ENCODE measurements around the gene LLGL2. TPM values are rescaled to one million over a fixed set of nuclear protein-coding genes. Genes with fewer than 3 reads are reported as not detected.

LLGL2 gene
- total and polyA plus RNA-seq, 2 experiments from 2014 or later, result 35.2 to 40.3 TPM

DNA sequence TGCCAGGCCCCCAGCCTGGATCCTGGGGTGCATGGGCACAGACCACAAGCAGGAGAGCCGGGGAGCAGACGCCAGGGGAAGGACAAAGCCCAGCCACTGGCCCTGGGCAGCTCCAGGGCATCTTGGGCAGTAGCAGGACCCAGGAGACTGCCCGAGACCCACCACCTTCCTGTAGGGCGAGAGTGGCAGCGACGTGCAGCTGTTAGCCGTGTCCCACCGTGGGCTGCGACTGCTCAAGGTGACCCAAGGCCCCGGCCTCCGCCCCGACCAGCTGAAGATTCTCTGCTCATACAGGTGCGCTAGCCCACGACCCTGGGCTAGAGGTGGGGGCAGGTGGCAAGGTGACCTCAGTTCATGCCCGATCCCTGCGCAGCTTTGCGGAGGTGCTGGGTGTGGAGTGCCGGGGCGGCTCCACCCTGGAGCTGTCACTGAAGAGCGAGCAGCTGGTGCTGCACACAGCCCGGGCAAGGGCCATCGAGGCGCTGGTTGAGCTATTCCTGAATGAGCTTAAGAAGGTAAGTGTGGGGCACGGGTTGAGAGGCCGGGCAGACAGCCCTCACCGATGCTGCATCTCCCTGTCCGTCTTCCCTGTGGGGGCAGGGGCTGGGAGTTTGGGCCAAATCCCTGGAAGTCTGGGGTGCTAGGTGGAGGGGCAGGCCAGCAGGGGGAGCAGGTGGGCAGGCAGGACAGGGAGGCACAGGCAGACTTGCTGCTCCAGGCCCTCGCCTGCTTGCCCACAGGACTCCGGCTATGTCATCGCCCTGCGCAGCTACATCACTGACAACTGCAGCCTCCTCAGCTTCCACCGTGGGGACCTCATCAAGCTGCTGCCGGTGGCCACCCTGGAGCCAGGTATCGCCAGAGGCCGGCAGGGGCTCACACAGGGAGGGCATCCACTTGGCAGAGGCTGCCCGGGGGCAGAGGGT, 94.3 kb downstream of the LLGL2 start:
- Histone ChIP-seq H3K4me3 (no peak overlapping the region), H3K27ac (no peak overlapping the region), H3K4me1 (ENCODE audit: low read depth) (no peaks in the 10 kb centered on the region), H3K27me3 (no peaks in the 10 kb centered on the region), H3K36me3 (no peaks in the 10 kb centered on the region), H3K9me3 (ENCODE audit: low read depth) (no peaks in the 10 kb centered on the region)
- peak; percentile 47 to 50 for DNase-seq (ENCODE audit: low read depth in 1 of 2, low spot score in 1 of 2)
- TF ChIP-seq CTCF (IDR thresholded peaks at IDR 0.05; ENCODE audit: low read depth, low read length), result peak; percentile 64

DNA sequence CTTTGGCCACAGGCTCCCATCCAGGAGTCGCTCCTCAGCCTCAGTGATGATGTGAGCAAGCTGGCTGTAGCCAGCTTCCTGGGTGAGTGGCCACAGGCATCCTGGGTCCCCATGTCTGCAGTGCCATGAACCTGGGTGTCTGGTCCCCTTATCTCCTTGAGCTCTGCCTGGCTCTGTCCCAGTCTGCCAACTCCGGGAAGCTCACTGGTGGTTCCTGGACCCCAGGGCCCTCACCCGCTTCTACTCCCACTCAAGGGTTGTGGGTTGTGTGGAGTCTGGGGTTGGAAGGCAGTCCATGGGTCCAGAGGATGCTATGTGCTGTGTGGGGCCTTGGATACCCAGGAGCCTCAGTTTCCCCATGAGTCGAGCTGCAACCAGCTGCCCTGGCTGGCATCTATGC, 96.0 kb downstream of the LLGL2 start:
- no peaks in the 10 kb centered on the region for H3K27me3 ChIP-seq
- H3K4me1 ChIP-seq (ENCODE audit: low read depth), result peaks cover 5% of the 10 kb centered on the region
- no peaks in the 10 kb centered on the region for H3K36me3 ChIP-seq
- no peak for DNase-seq (ENCODE audit: low read depth in 1 of 2, low spot score in 1 of 2)
- no peak overlapping the region for H3K27ac ChIP-seq
- no peak overlapping the region for H3K4me3 ChIP-seq
- no peak for TF ChIP-seq CTCF (IDR thresholded peaks at IDR 0.05; ENCODE audit: low read depth, low read length)
- H3K9me3 ChIP-seq (ENCODE audit: low read depth), result no peaks in the 10 kb centered on the region

DNA sequence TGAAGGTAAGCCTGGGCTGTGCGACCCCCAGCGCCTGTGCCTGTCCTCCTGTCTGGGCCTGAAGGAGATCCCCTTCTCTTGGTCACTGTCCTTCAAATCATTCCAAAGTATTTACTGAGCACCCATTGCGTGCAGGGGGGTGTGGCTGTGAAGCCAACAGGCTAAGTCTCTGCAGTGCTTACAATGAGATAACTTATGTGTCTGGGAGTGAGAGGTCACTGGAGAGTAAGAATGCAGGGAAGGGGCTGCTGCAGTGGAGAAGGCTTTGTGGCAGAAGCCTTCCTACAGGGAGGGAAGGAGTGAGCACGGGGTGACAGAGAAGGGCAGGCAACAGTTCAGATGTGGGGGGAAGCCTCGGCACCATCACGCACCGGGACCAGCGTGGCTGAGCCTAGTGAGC, 96.6 kb downstream of the LLGL2 start:
- Histone ChIP-seq H3K36me3 (no peaks in the 10 kb centered on the region), H3K4me1 (ENCODE audit: low read depth) (peaks cover 5% of the 10 kb centered on the region), H3K4me3 (no peak overlapping the region), H3K27me3 (no peaks in the 10 kb centered on the region), H3K9me3 (ENCODE audit: low read depth) (no peaks in the 10 kb centered on the region), H3K27ac (no peak overlapping the region)
- TF ChIP-seq CTCF (IDR thresholded peaks at IDR 0.05; ENCODE audit: low read depth, low read length), result no peak
- DNase-seq (ENCODE audit: low read depth in 1 of 2, low spot score in 1 of 2), result no peak

- TF ChIP-seq CTCF (IDR thresholded peaks at IDR 0.05; ENCODE audit: low read depth, low read length), result no peak
- Histone ChIP-seq H3K27ac (no peak overlapping the region), H3K27me3 (no peaks in the 10 kb centered on the region), H3K9me3 (ENCODE audit: low read depth) (no peaks in the 10 kb centered on the region), H3K36me3 (no peaks in the 10 kb centered on the region), H3K4me3 (no peak overlapping the region), H3K4me1 (ENCODE audit: low read depth) (peaks cover 5% of the 10 kb centered on the region)
- DNase-seq (ENCODE audit: low read depth in 1 of 2, low spot score in 1 of 2), result no peak
Observed at GRCh38 chr17:75622771-75623273, 97.3 kb downstream of the LLGL2 start.

DNA sequence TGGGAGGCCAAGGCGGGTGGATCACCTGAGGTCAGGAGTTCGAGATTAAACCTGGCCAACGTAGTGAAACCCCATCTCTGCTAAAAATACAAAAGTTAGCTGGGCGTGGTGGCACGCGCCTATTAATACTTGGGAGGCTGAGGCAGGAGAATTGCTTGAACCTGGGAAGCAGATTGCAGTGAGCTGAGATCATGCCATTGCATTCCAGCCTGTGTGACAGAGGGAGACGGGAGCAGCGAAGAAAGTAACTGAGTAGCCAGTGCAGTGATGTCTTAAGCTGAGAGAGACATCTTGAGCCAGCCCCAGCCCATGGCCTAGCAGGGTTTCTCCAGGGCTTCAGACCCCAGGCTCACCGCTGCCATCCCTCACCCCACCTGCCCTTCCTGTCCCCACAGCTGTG, 97.9 kb downstream of the LLGL2 start:
- no peaks in the 10 kb centered on the region for H3K9me3 ChIP-seq (ENCODE audit: low read depth)
- H3K27ac ChIP-seq, result no peak overlapping the region
- no peak overlapping the region for H3K4me3 ChIP-seq
- no peaks in the 10 kb centered on the region for H3K27me3 ChIP-seq
- H3K36me3 ChIP-seq, result no peaks in the 10 kb centered on the region
- H3K4me1 ChIP-seq (ENCODE audit: low read depth), result peaks cover 5% of the 10 kb centered on the region
- TF ChIP-seq CTCF (IDR thresholded peaks at IDR 0.05; ENCODE audit: low read depth, low read length), result no peak
- DNase-seq (ENCODE audit: low read depth in 1 of 2, low spot score in 1 of 2), result no peak

Data from cardiac muscle cell (in vitro differentiated cells and primary cell).